Natural killer cell (primary cell): ENCODE measurements around the gene SCN3A. TPM values are rescaled to one million over a fixed set of nuclear protein-coding genes. Genes with fewer than 3 reads are reported as not detected.

Experiments
- ATAC-seq, 3 donors: fragments of 150-1000 bp in 2 of 3; fragments of 200-7000 bp in 1 of 3; cut with Tn5 transposase; 1 replicate in 1 of 3; 2 replicates in 2 of 3; pipeline ENCODE4 v1.10.0; 2021; ENCODE audit warnings: mild to moderate bottlenecking in 2 of 3, moderate library complexity in 2 of 3
- DNase-seq, 2 donors: peaks; one replicate each; pipeline versions ENCODE4 v3.0.0 to v3.0.0-alpha.2; 2013 to 2021; ENCODE audit warnings: mixed read lengths in 1 of 2
- H3K27ac ChIP-seq: one replicate; pipeline ENCODE4 v1.5.1; 2013; ENCODE audit warnings: mild to moderate bottlenecking, low read length
- H3K27me3 ChIP-seq: one replicate; pipeline ENCODE4 v1.6.1; 2013; ENCODE audit warnings: low read length; ENCODE audit not compliant: control insufficient read depth, insufficient read depth
- H3K36me3 ChIP-seq: one replicate; pipeline ENCODE4 v1.6.1; 2013; ENCODE audit warnings: low read length; ENCODE audit not compliant: control insufficient read depth, insufficient read depth
- H3K4me1 ChIP-seq: one replicate; pipeline ENCODE4 v1.6.1; 2013; ENCODE audit warnings: low read length; ENCODE audit not compliant: control insufficient read depth, insufficient read depth
- H3K4me3 ChIP-seq: one replicate; pipeline ENCODE4 v1.5.1; 2013; ENCODE audit warnings: low read length
- H3K9me3 ChIP-seq: one replicate; pipeline ENCODE4 v1.6.1; 2013; ENCODE audit warnings: low read length; ENCODE audit not compliant: control insufficient read depth, insufficient read depth
- H3K27ac Mint-ChIP-seq, 2 donors: one replicate each; pipeline ENCODE4 v1.8.0; 2022; ENCODE audit warnings: mild to moderate bottlenecking in 2 of 2, mixed read lengths in 2 of 2, moderate library complexity in 1 of 2
- H3K27me3 Mint-ChIP-seq, 2 donors: one replicate each; pipeline ENCODE4 v1.8.0; 2022; ENCODE audit warnings: low read depth in 2 of 2, mixed read lengths in 2 of 2
- H3K36me3 Mint-ChIP-seq: one replicate; pipeline ENCODE4 v1.8.0; 2022; ENCODE audit warnings: mixed read lengths
- H3K4me1 Mint-ChIP-seq, 2 donors: one replicate each; pipeline ENCODE4 v1.8.0; 2022; ENCODE audit warnings: mixed read lengths in 2 of 2
- H3K4me3 Mint-ChIP-seq: one replicate; pipeline ENCODE4 v1.8.0; 2022; ENCODE audit warnings: mild to moderate bottlenecking, moderate library complexity, mixed read lengths
- H3K9me3 Mint-ChIP-seq, 2 donors: one replicate each; pipeline ENCODE4 v1.8.0; 2022; ENCODE audit warnings: mixed read lengths in 2 of 2
- WGBS: methylation state at CpG from one replicate; pipeline ENCODE4 v1.1.7; 2013; ENCODE audit warnings: missing lambda C conversion rate; ENCODE audit not compliant: insufficient coverage; 5-methylcytosine and 5-hydroxymethylcytosine counted together
- intact Hi-C: fragments of 100-400 bp; cut with micrococcal nuclease; formaldehyde crosslinking; loops from one replicate; pipeline ENCODE4 v1.14.2; 2022
- total RNA-seq, 4 donors: library from RNA; stranded (reverse); fragments of 120-200 nt in 1 of 4; gene quantifications; one replicate each; pipeline versions ENCODE4 v1.2.3 to v1.2.4, GENCODE V29; 2013 to 2022
- TF ChIP-seq, protein P1 (sequence below): fragments of 200-600 bp; IDR thresholded peaks from one replicate; pipeline ENCODE4 v1.8.0; 2022; ENCODE audit warnings: antibody characterized with exemption

Gene SCN3A
- total RNA-seq, 3 donors from 2014 or later (not counting 1 experiment from before 2014, with no cell fraction given), result 0.05 to 0.58 TPM; not detected in 1

DNA sequence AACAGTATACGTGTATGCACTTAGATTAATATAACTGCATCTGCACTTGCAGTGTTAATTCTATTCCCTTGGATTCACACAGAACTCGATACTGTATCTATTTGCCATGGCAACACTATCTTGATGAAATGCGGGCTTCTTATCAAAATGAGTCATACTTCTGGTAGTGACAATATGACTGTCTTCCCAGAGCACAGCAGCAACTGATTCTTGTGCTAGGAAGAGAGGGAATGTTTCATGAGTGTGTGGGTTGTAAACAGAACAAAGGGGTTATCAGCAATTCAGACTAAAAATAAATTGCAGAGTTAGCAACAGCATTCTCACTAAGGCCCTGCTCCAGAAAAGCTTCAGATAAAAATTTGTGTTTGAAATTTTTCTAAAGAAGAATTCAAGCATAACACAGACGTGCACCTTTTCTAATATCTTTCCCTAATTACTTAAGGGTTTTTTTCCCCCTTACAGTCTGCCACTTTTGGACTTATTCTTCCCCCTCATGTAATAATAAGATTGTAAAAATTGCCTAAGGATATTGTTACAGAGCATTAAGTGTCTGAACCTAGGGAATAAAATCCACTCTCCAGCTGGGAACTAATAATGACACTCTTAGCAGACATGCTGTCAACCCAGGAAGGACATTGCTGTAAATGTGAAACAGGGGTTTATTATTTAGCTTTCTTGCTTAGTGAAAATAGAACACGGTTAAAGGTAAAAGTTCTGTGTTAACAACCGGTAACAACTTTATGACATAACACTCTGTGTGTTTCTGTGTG, 148.6 kb downstream of the SCN3A start:
- H3K27ac Mint-ChIP-seq, result no peak overlapping the region
- TF ChIP-seq, protein P1, sequence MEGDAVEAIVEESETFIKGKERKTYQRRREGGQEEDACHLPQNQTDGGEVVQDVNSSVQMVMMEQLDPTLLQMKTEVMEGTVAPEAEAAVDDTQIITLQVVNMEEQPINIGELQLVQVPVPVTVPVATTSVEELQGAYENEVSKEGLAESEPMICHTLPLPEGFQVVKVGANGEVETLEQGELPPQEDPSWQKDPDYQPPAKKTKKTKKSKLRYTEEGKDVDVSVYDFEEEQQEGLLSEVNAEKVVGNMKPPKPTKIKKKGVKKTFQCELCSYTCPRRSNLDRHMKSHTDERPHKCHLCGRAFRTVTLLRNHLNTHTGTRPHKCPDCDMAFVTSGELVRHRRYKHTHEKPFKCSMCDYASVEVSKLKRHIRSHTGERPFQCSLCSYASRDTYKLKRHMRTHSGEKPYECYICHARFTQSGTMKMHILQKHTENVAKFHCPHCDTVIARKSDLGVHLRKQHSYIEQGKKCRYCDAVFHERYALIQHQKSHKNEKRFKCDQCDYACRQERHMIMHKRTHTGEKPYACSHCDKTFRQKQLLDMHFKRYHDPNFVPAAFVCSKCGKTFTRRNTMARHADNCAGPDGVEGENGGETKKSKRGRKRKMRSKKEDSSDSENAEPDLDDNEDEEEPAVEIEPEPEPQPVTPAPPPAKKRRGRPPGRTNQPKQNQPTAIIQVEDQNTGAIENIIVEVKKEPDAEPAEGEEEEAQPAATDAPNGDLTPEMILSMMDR, result no peak
- no peak for DNase-seq
- no peaks in the 10 kb centered on the region for H3K27me3 ChIP-seq
- H3K4me3 Mint-ChIP-seq, result no peak overlapping the region
- no peaks in the 10 kb centered on the region for H3K4me1 ChIP-seq
- no peaks in the 10 kb centered on the region for H3K27me3 Mint-ChIP-seq
- WGBS, result 81% methylated on average over 3 of the region's 6 CpGs
- ATAC-seq, result no peak
- H3K27ac ChIP-seq, result no peak overlapping the region
- intact Hi-C loops, result no loop called here
- H3K36me3 Mint-ChIP-seq, result no peaks in the 10 kb centered on the region
- H3K9me3 Mint-ChIP-seq, result no peaks in the 10 kb centered on the region
- H3K9me3 ChIP-seq, result no peaks in the 10 kb centered on the region
- H3K4me1 Mint-ChIP-seq, result no peaks in the 10 kb centered on the region
- no peaks in the 10 kb centered on the region for H3K36me3 ChIP-seq
- H3K4me3 ChIP-seq, result no peak overlapping the region

DNA sequence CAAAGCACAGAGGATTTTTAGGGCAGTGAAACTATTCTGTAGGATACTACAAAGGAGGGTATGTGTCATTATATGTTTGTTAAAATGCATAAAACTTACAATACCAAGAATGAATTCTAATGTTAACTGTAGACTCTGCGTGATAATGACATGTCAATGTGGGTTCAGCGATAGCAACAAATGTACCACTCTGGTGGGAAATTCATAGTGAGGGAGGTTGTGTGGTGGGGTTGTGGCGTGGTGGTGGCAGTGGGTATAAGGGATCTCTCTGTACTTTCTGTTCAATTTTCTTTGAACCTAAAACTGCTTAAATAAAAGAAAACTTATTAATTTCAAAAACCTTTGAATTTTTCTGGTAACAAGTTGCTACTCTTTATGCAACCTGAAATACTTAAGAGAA, 149.2 kb downstream of the SCN3A start:
- no peaks in the 10 kb centered on the region for H3K27me3 ChIP-seq
- no peaks in the 10 kb centered on the region for H3K9me3 Mint-ChIP-seq
- H3K36me3 ChIP-seq, result no peaks in the 10 kb centered on the region
- no peaks in the 10 kb centered on the region for H3K4me1 ChIP-seq
- H3K36me3 Mint-ChIP-seq, result no peaks in the 10 kb centered on the region
- H3K27ac ChIP-seq, result no peak overlapping the region
- no peak overlapping the region for H3K4me3 Mint-ChIP-seq
- no peak overlapping the region for H3K4me3 ChIP-seq
- no peaks in the 10 kb centered on the region for H3K27me3 Mint-ChIP-seq
- ATAC-seq, result no peak
- DNase-seq, result no peak
- no peaks in the 10 kb centered on the region for H3K9me3 ChIP-seq
- TF ChIP-seq, protein P1, result no peak
- WGBS, result 69% methylated on average over 2 of the region's 3 CpGs
- intact Hi-C loops, result no loop called here
- no peak overlapping the region for H3K27ac Mint-ChIP-seq
- H3K4me1 Mint-ChIP-seq, result no peaks in the 10 kb centered on the region

- TF ChIP-seq, protein P1, result no peak
- Histone ChIP-seq H3K4me3 (no peak overlapping the region), H3K27me3 (no peaks in the 10 kb centered on the region), H3K36me3 (no peaks in the 10 kb centered on the region), H3K27ac (no peak overlapping the region), H3K9me3 (no peaks in the 10 kb centered on the region), H3K4me1 (no peaks in the 10 kb centered on the region)
- WGBS, result 82% methylated on average over 6 of the region's 6 CpGs
- DNase-seq (no peak), ATAC-seq (no peak)
- no peaks in the 10 kb centered on the region for H3K27me3 Mint-ChIP-seq
- H3K4me3 Mint-ChIP-seq, result no peak overlapping the region
- no peak overlapping the region for H3K27ac Mint-ChIP-seq
- peaks cover 0 to 2% of the 10 kb centered on the region in 2 donors for H3K9me3 Mint-ChIP-seq
- intact Hi-C loops, result no loop called here
- H3K36me3 Mint-ChIP-seq, result no peaks in the 10 kb centered on the region
- H3K4me1 Mint-ChIP-seq, result no peaks in the 10 kb centered on the region
Observed at GRCh38 chr2:165044505-165045303, 159.1 kb downstream of the SCN3A start.

Other genes with a start within 250 kb of the SCN3A start
- gene SLC38A11, start 248.5 kb downstream of the SCN3A start, total RNA-seq, result under 1 TPM in 1 of 3 donors, not detected in 2; 0.66 TPM
- gene SCN2A, start 35.4 kb upstream of the SCN3A start, total RNA-seq, result under 1 TPM in 1 of 3 donors, not detected in 2; 0.10 TPM